Osteoblast (primary cell): ENCODE data around the gene NUDT14. TPM values are rescaled to one million over a fixed set of nuclear protein-coding genes. Genes with fewer than 3 reads are reported as not detected.

ENCODE experiments used
- DNase-seq: peaks from one replicate; pipeline ENCODE4 v3.0.0; 2011; ENCODE audit warnings: low spot score, mixed read lengths; ENCODE audit not compliant: insufficient read length; ENCODE audit errors: missing footprints
- H2AFZ ChIP-seq: 2 replicates; pipeline ENCODE4 v1.6.0; 2011; ENCODE audit warnings: mild to moderate bottlenecking, low read length
- H3K27ac ChIP-seq: 2 replicates; pipeline ENCODE4 v1.5.1; 2011; ENCODE audit warnings: mild to moderate bottlenecking, low read depth, low read length, moderate library complexity
- H3K27me3 ChIP-seq: 2 replicates; pipeline ENCODE4 v1.6.0; 2012; ENCODE audit warnings: mild to moderate bottlenecking, control low read depth, inconsistent platforms, low read length, moderate library complexity; ENCODE audit not compliant: insufficient read depth
- H3K36me3 ChIP-seq: 2 replicates; pipeline ENCODE4 v1.5.1; 2011; ENCODE audit warnings: mild to moderate bottlenecking, low read length, control low read depth, moderate library complexity; ENCODE audit not compliant: insufficient read depth
- H3K4me1 ChIP-seq: 2 replicates; pipeline ENCODE4 v1.5.1; 2011; ENCODE audit warnings: mild to moderate bottlenecking, low read length, control low read depth, moderate library complexity; ENCODE audit not compliant: insufficient read depth
- H3K4me2 ChIP-seq: 2 replicates; pipeline ENCODE4 v1.6.0; 2011; ENCODE audit warnings: mild to moderate bottlenecking, low read length; ENCODE audit not compliant: insufficient read depth
- H3K4me3 ChIP-seq: fragments of 200-600 bp; sonication (generic); 3 replicates; pipeline ENCODE4 v1.5.1; 2012; ENCODE audit warnings: mild to moderate bottlenecking, low read length, inconsistent platforms; ENCODE audit not compliant: insufficient read depth
- H3K79me2 ChIP-seq: 2 replicates; pipeline ENCODE4 v1.6.0; 2012; ENCODE audit warnings: mild to moderate bottlenecking, low read length, control low read depth, inconsistent platforms; ENCODE audit not compliant: insufficient read depth
- H3K9me3 ChIP-seq: 2 replicates; pipeline ENCODE4 v1.5.1; 2011; ENCODE audit warnings: low read depth, low read length, control low read depth
- H4K20me1 ChIP-seq: 2 replicates; pipeline ENCODE4 v1.6.0; 2012; ENCODE audit warnings: mild to moderate bottlenecking, low read length, control low read depth; ENCODE audit not compliant: insufficient read depth
- total RNA-seq: library from RNA; depleted of rRNA; stranded (reverse); fragments of >200 nt; gene quantifications from 2 replicates; pipeline ENCODE4 v1.2.3, GENCODE V29; 2012
- TF ChIP-seq, protein P1 (sequence below): IDR thresholded peaks from 2 replicates; pipeline ENCODE4 v1.5.1; 2011; ENCODE audit warnings: mild to moderate bottlenecking, low read depth, low read length, moderate library complexity; ENCODE audit errors: extremely low read depth

The NUDT14 gene
- total RNA-seq, 1 donor: 15.9 TPM

DNA sequence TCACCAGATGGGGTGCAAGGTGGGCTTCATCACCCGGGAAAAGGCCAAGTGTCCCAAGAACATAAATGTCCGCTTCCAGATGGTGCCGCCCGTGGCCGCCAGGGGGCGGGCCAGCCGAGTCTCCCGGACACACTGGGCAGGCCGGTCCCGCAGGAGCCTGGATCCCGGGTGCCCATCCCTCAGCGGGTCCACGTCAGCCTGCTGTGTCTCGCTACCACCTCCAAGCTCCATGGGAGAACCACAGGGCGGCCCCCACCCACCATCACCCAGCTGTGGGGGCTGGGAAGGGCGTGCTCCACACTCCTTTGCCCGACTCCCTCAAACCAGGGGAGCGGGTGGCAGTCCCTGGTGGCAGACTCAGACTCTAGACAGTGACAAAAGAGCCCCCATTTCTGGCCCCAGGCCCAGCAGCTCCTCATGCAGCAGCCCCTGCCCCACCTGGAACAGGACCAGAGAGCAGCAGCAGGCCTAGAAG lies 22.0 kb upstream of the NUDT14 start:
- H3K79me2 ChIP-seq: no peaks in the 10 kb centered on the region
- peak; percentile 99 for DNase-seq

DNA sequence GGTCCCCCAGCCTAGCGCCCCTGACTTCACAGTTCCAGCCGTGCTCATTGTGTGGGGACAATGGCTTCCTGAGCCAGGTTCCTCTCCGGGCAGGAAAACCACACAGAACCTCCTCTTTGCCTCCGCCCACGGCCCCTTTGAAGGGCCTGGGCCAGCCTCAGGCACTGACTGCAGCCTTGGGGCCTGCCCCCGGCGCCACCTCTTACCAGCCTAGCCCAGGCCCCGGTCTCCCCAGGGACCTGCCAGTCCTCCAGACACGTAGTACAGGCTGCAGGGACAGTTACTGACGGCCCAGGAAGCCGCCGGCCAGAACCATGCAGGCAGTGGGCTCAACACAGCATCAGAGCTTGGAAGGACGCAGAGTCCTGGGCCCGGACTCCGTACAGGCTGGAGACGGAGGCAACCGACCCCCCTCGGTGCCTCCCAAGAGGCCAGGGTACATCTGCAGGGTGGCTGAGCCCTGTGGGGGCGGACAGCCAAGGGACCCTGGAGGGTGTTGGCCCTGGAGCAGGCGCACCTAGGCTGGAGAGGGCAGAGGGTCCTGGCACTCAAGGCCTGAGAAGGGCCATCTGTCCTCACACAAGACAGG lies 20.9 kb upstream of the NUDT14 start:
- no peak overlapping the region for H2AFZ ChIP-seq
- no peaks in the 10 kb centered on the region for H3K79me2 ChIP-seq
- no peak overlapping the region for H3K27ac ChIP-seq
- no peak overlapping the region for H3K4me3 ChIP-seq
- TF ChIP-seq, protein P1, sequence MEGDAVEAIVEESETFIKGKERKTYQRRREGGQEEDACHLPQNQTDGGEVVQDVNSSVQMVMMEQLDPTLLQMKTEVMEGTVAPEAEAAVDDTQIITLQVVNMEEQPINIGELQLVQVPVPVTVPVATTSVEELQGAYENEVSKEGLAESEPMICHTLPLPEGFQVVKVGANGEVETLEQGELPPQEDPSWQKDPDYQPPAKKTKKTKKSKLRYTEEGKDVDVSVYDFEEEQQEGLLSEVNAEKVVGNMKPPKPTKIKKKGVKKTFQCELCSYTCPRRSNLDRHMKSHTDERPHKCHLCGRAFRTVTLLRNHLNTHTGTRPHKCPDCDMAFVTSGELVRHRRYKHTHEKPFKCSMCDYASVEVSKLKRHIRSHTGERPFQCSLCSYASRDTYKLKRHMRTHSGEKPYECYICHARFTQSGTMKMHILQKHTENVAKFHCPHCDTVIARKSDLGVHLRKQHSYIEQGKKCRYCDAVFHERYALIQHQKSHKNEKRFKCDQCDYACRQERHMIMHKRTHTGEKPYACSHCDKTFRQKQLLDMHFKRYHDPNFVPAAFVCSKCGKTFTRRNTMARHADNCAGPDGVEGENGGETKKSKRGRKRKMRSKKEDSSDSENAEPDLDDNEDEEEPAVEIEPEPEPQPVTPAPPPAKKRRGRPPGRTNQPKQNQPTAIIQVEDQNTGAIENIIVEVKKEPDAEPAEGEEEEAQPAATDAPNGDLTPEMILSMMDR: no peak
- H4K20me1 ChIP-seq: no peaks in the 10 kb centered on the region
- H3K4me1 ChIP-seq: peaks cover 7% of the 10 kb centered on the region
- peaks cover 12% of the 10 kb centered on the region for H3K27me3 ChIP-seq
- H3K36me3 ChIP-seq: no peaks in the 10 kb centered on the region
- no peak for DNase-seq
- H3K4me2 ChIP-seq: no peak overlapping the region
- H3K9me3 ChIP-seq: no peaks in the 10 kb centered on the region

More for the DNA sequence above, 22.0 kb upstream of the NUDT14 start:
- Histone ChIP-seq H3K4me2 (no peak overlapping the region), H3K4me3 (no peak overlapping the region), H3K4me1 (peaks cover 7% of the 10 kb centered on the region), H4K20me1 (no peaks in the 10 kb centered on the region), H3K27ac (no peak overlapping the region), H2AFZ (no peak overlapping the region), H3K27me3 (peaks cover 4% of the 10 kb centered on the region), H3K9me3 (no peaks in the 10 kb centered on the region), H3K36me3 (no peaks in the 10 kb centered on the region)
- TF ChIP-seq, protein P1: peak; percentile 78

DNA sequence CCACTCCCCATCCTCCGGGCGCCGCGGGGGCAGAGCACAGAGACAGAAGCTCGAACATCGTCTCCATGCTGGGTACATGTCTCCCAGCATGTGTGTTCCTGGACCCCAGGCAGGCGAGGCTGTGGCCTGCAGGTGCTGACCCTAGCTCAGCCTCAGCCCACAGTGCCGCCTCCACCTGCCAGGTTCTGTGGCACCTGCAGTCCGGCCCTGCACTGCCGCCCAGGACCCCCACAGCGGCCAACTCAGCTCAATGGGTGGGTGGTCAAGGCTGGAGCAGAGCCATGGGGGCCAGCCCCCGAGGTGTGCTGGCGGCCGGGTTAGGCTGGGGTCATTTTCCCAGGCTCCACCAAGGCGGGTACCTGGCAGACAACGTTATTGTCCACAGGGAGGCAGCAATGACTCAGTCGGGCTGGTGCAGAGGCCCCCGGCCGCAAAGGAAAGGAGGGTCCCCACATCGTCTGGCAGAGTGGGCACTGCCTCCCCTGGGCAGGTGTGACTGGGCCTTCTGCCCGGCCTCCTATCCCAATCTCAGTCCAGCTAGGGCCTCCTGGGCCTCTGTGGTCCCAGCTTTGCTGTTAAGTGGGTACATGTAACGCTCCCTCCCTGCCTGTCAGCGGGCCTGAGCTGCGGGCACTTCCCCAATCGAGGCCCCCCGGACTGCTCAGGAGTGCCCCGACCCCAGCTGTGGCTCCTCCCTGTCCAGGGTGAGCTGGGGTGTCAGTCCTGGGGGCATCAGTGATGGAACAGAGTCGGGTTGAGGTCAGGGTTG lies 20.2 kb upstream of the NUDT14 start:
- no peak overlapping the region for H2AFZ ChIP-seq
- TF ChIP-seq, protein P1: no peak
- no peaks in the 10 kb centered on the region for H3K79me2 ChIP-seq
- H3K4me1 ChIP-seq: peaks cover 7% of the 10 kb centered on the region
- H3K4me2 ChIP-seq: no peak overlapping the region
- no peaks in the 10 kb centered on the region for H3K36me3 ChIP-seq
- H3K9me3 ChIP-seq: no peaks in the 10 kb centered on the region
- no peak overlapping the region for H3K27ac ChIP-seq
- peaks cover 17% of the 10 kb centered on the region for H3K27me3 ChIP-seq
- no peaks in the 10 kb centered on the region for H4K20me1 ChIP-seq
- no peak overlapping the region for H3K4me3 ChIP-seq
- no peak for DNase-seq

DNA sequence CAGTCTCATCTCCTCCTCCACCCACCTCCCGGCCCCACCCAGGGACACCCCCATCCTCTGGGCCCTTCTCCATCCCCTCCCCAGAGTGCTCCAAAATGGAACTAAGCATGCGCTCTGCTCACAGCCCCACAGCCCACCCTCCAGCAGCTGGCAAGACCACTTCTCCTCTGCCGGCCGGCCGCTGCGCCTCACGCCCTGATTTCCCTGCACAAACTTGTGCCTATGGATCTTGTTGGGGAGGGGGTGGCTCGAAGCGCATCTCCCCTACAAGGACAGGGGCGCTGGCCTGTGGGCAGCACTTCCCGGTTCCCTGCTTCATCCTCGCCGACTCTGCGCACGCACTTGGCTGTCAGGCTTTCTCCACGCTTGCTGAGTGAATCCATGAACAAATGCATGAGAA lies 19.5 kb upstream of the NUDT14 start:
- no peaks in the 10 kb centered on the region for H3K9me3 ChIP-seq
- no peak overlapping the region for H3K4me3 ChIP-seq
- H3K4me2 ChIP-seq: no peak overlapping the region
- H3K79me2 ChIP-seq: no peaks in the 10 kb centered on the region
- H3K4me1 ChIP-seq: peaks cover 7% of the 10 kb centered on the region
- TF ChIP-seq, protein P1: no peak
- no peaks in the 10 kb centered on the region for H3K36me3 ChIP-seq
- H4K20me1 ChIP-seq: no peaks in the 10 kb centered on the region
- no peak overlapping the region for H3K27ac ChIP-seq
- DNase-seq: no peak
- peaks cover 24% of the 10 kb centered on the region for H3K27me3 ChIP-seq
- H2AFZ ChIP-seq: no peak overlapping the region
